Measurements from ENCODE around the gene MACROD1. TPM values are rescaled to one million over a fixed set of nuclear protein-coding genes. Genes with fewer than 3 reads are reported as not detected.

MACROD1 gene
- total RNA-seq, 1 donor: 17.7 TPM

- Histone ChIP-seq H4K20me1 (ENCODE audit: insufficient read depth, low read length) (peaks cover 32% of the 10 kb centered on the region), H3K36me3 (ENCODE audit: insufficient read depth, low read length) (peaks cover 20% of the 10 kb centered on the region), H3K4me2 (ENCODE audit: insufficient read depth, low read length) (peak overlapping the region; percentile 61), H2AFZ (ENCODE audit: low read length) (no peak overlapping the region), H3K4me1 (ENCODE audit: insufficient read depth, low read length) (peaks cover 9% of the 10 kb centered on the region), H3K27me3 (ENCODE audit: insufficient read depth, low read length) (no peaks in the 10 kb centered on the region), H3K4me3 (ENCODE audit: insufficient read depth, low read length) (no peak overlapping the region), H3K27ac (ENCODE audit: low read depth, low read length) (no peak overlapping the region), H3K9me3 (ENCODE audit: low read depth, low read length) (no peaks in the 10 kb centered on the region), H3K79me2 (ENCODE audit: insufficient read depth, low read length) (no peaks in the 10 kb centered on the region)
- TF ChIP-seq CTCF (IDR thresholded peaks at IDR 0.05; ENCODE audit: extremely low read depth, low read depth, low read length): no peak
- DNase-seq (ENCODE audit: insufficient read length, low spot score, missing footprints): peak; percentile 93
Measured at GRCh38 chr11:63999349-64000025, 166.4 kb downstream of the MACROD1 start.

DNA sequence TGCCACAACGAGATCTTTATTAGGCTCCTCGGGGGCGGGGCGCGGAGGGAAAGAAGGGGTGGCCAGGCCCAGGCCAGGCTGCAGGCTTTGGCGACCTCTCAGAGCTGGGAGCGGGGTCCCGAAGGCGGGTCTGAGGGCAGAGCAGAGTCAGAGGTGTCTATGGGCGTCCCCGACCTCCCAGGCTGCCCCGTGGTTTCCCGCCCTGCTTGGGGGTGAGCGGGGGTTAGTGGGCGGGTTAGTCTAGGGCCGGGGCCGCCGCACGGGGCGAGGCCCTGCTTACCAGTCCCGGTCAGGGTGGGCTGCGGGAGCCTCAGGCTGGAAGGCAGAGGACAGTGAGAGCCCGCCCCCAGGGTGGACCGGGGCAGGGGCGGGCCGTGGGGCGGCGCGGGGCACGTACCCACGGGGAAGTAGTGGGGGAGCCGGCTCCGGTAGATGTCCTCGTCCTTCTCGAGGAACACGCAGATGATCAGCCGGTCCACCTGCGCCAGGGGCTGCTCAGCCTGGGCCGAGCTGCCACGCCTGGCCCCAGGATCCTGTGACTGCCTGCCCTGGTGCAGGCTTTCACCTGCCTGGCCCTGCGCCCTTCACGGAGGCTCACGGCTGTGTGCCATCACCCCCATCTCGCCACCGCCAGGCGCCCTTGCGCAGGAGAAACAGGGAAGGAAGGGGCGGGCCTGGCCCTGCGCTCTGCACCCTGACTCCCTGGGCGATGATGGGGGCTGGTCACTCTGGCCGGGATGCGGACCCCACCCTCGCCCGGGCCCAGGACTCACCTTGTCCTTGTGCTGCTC is 167.2 kb downstream of the MACROD1 start:
- Histone ChIP-seq H3K36me3 (ENCODE audit: insufficient read depth, low read length) (peaks cover 22% of the 10 kb centered on the region), H3K9me3 (ENCODE audit: low read depth, low read length) (no peaks in the 10 kb centered on the region), H3K4me1 (ENCODE audit: insufficient read depth, low read length) (peaks cover 9% of the 10 kb centered on the region), H2AFZ (ENCODE audit: low read length) (no peak overlapping the region), H3K27ac (ENCODE audit: low read depth, low read length) (no peak overlapping the region), H3K4me2 (ENCODE audit: insufficient read depth, low read length) (no peak overlapping the region), H4K20me1 (ENCODE audit: insufficient read depth, low read length) (peaks cover 33% of the 10 kb centered on the region), H3K27me3 (ENCODE audit: insufficient read depth, low read length) (no peaks in the 10 kb centered on the region), H3K79me2 (ENCODE audit: insufficient read depth, low read length) (no peaks in the 10 kb centered on the region), H3K4me3 (ENCODE audit: insufficient read depth, low read length) (no peak overlapping the region)
- no peak for TF ChIP-seq CTCF (IDR thresholded peaks at IDR 0.05; ENCODE audit: extremely low read depth, low read depth, low read length)
- DNase-seq (ENCODE audit: insufficient read length, low spot score, missing footprints): peak; percentile 91

DNA sequence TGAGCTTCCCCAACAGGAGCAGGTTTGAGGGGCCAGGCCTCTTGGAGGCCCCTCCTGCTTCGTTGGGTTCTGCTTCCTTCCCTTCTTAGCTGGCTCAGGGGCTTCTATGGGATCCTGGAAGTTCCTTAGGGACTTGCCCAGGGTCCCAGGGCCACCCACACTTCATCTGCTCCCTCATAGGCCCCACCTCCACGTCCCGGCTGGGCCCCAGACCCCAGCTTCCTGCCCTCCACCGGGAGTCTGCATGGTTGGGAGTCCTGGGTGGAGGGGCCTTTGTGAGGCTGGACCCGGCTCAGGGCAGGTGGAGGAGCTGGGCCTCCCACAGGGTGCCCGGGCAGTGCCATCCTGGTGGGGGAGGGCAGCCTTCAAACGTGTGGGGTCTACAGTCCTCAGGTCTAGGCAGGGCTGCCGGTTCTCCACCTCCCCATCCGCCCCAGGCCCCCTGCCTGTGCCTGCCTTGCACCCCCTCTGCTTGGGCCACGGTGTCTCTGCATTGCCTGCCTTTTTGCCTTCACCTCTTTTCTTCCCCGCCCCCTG is 168.0 kb downstream of the MACROD1 start:
- Histone ChIP-seq H3K9me3 (ENCODE audit: low read depth, low read length) (no peaks in the 10 kb centered on the region), H3K27ac (ENCODE audit: low read depth, low read length) (no peak overlapping the region), H3K4me2 (ENCODE audit: insufficient read depth, low read length) (no peak overlapping the region), H3K27me3 (ENCODE audit: insufficient read depth, low read length) (no peaks in the 10 kb centered on the region), H3K79me2 (ENCODE audit: insufficient read depth, low read length) (peaks cover 3% of the 10 kb centered on the region), H4K20me1 (ENCODE audit: insufficient read depth, low read length) (peaks cover 33% of the 10 kb centered on the region), H3K36me3 (ENCODE audit: insufficient read depth, low read length) (peaks cover 22% of the 10 kb centered on the region), H3K4me1 (ENCODE audit: insufficient read depth, low read length) (peaks cover 9% of the 10 kb centered on the region), H3K4me3 (ENCODE audit: insufficient read depth, low read length) (no peak overlapping the region), H2AFZ (ENCODE audit: low read length) (no peak overlapping the region)
- TF ChIP-seq CTCF (IDR thresholded peaks at IDR 0.05; ENCODE audit: extremely low read depth, low read depth, low read length): no peak
- peak; percentile 91 for DNase-seq (ENCODE audit: insufficient read length, low spot score, missing footprints)
